ENCODE results near the gene MYH10.

GRCh38 chr17:8606401-8606800 is 24.1 kb downstream of the MYH10 start:
- TF ChIP-seq TSHZ2 (CRISPR knock-in tag; IDR thresholded peaks at IDR 0.05) (no peak), PPARA (CRISPR knock-in tag; IDR thresholded peaks at IDR 0.05; ENCODE audit: borderline replicate concordance) (no peak)
